Neural progenitor cell (in vitro differentiated cells): ENCODE results near the gene VARS1. TPM values are rescaled to one million over a fixed set of nuclear protein-coding genes. Genes with fewer than 3 reads are reported as not detected.

Experiments
- DNase-seq: peaks from one replicate; pipeline ENCODE4 v3.0.0-alpha.2; 2016; ENCODE audit warnings: low spot score
- H2AFZ ChIP-seq: fragments of 200-600 bp; sonication (generic); replicated peaks from 2 replicates; pipeline ENCODE4 v1.6.1; 2016; ENCODE audit warnings: antibody characterized with exemption
- H3F3A ChIP-seq: fragments of 200-600 bp; sonication (generic); 2 replicates; pipeline ENCODE4 v1.6.1; 2016; ENCODE audit warnings: antibody characterized with exemption, low read depth
- H3K27ac ChIP-seq: fragments of 200-600 bp; sonication (generic); 2 replicates; pipeline ENCODE4 v1.5.1; 2016; ENCODE audit warnings: mild to moderate bottlenecking
- H3K27me3 ChIP-seq: fragments of 200-600 bp; sonication (generic); 2 replicates; pipeline ENCODE4 v1.6.1; 2016; ENCODE audit warnings: mild to moderate bottlenecking, moderate library complexity
- H3K36me3 ChIP-seq: fragments of 200-600 bp; sonication (generic); 2 replicates; pipeline ENCODE4 v1.5.1; 2016
- H3K4me1 ChIP-seq: fragments of 200-600 bp; sonication (generic); 2 replicates; pipeline ENCODE4 v1.6.1; 2016; ENCODE audit warnings: mixed run types
- H3K4me2 ChIP-seq: fragments of 200-600 bp; sonication (generic); 2 replicates; pipeline ENCODE4 v1.6.1; 2016
- H3K4me3 ChIP-seq: fragments of 200-600 bp; sonication (generic); 2 replicates; pipeline ENCODE4 v1.5.1; 2016
- H3K79me2 ChIP-seq: fragments of 200-600 bp; sonication (generic); 2 replicates; pipeline ENCODE4 v1.6.1; 2016; ENCODE audit warnings: low read depth
- H3K9ac ChIP-seq: fragments of 200-600 bp; sonication (generic); 2 replicates; pipeline ENCODE4 v1.6.1; 2016
- H3K9me3 ChIP-seq: fragments of 200-600 bp; sonication (generic); 2 replicates; pipeline ENCODE4 v1.5.1; 2016; ENCODE audit warnings: low read depth
- H4K20me1 ChIP-seq: fragments of 200-600 bp; sonication (generic); 2 replicates; pipeline ENCODE4 v1.6.1; 2016; ENCODE audit warnings: low read depth
- H3K27ac Mint-ChIP-seq: 3 replicates; pipeline ENCODE4 v1.8.0; 2021; ENCODE audit warnings: mixed read lengths
- H3K27me3 Mint-ChIP-seq: 2 replicates; pipeline ENCODE4 v1.8.0; 2022; ENCODE audit warnings: low read depth, mild to moderate bottlenecking, inconsistent platforms, moderate library complexity, mixed read lengths; ENCODE audit not compliant: insufficient read depth
- H3K36me3 Mint-ChIP-seq: 3 replicates; pipeline ENCODE4 v1.8.0; 2021; ENCODE audit warnings: mixed read lengths
- H3K4me1 Mint-ChIP-seq: 3 replicates; pipeline ENCODE4 v1.8.0; 2021; ENCODE audit warnings: mixed read lengths
- H3K4me3 Mint-ChIP-seq: 3 replicates; pipeline ENCODE4 v1.8.0; 2021; ENCODE audit warnings: mild to moderate bottlenecking, moderate library complexity, mixed read lengths
- H3K9me3 Mint-ChIP-seq: 3 replicates; pipeline ENCODE4 v1.8.0; 2020; ENCODE audit warnings: mixed read lengths
- CTCF ChIP-seq: fragments of 200-600 bp; sonication (generic); IDR thresholded peaks from 2 replicates; pipeline ENCODE4 v1.5.1; 2017; ENCODE audit warnings: antibody characterized with exemption, mild to moderate bottlenecking
- EZH2 ChIP-seq: fragments of 200-600 bp; sonication (generic); IDR thresholded peaks from 2 replicates; pipeline ENCODE4 v1.6.1; 2017; ENCODE audit warnings: antibody characterized with exemption, mild to moderate bottlenecking, moderate library complexity
- EZH2phosphoT487 ChIP-seq: fragments of 200-600 bp; sonication (generic); IDR thresholded peaks from 2 replicates; pipeline ENCODE4 v1.6.1; 2017; ENCODE audit warnings: antibody characterized with exemption
- total RNA-seq: library from RNA; depleted of rRNA; stranded (reverse); fragments of >200 nt; gene quantifications from 2 replicates; pipeline ENCODE4 v1.2.3, GENCODE V29; 2015; ENCODE audit warnings: low replicate concordance

The VARS1 gene
- total RNA-seq, 1 donor from 2014 or later = 34.1 TPM

GRCh38 chr6:31831350-31832215, 36.0 kb upstream of the VARS1 start:
- no peak for DNase-seq
- Histone ChIP-seq H3K9me3 (no peaks in the 10 kb centered on the region), H3K4me1 (peaks cover 12% of the 10 kb centered on the region), H3F3A (peaks cover 39% of the 10 kb centered on the region), H3K36me3 (peaks cover 4% of the 10 kb centered on the region), H2AFZ (no peak overlapping the region), H3K27ac (no peak overlapping the region), H3K27me3 (peaks cover 4% of the 10 kb centered on the region), H3K4me3 (no peak overlapping the region), H4K20me1 (peaks cover 11% of the 10 kb centered on the region), H3K9ac (no peak overlapping the region), H3K4me2 (peak overlapping the region; percentile 99), H3K79me2 (peaks cover 43% of the 10 kb centered on the region)
- Mint-ChIP-seq H3K27me3 (peaks cover 5% of the 10 kb centered on the region), H3K4me1 (peaks cover 41% of the 10 kb centered on the region), H3K9me3 (no peaks in the 10 kb centered on the region), H3K36me3 (peaks cover 12% of the 10 kb centered on the region), H3K4me3 (peak overlapping the region; percentile 91), H3K27ac (no peak overlapping the region)
- TF ChIP-seq EZH2phosphoT487 (no peak), EZH2 (no peak), CTCF (no peak)

GRCh38 chr6:31830886-31831335, 35.4 kb upstream of the VARS1 start:
- peaks cover 9% of the 10 kb centered on the region for H3K4me1 ChIP-seq
- peak overlapping the region; percentile 83 for H2AFZ ChIP-seq
- peaks cover 39% of the 10 kb centered on the region for H3K4me1 Mint-ChIP-seq
- H3K9ac ChIP-seq = no peak overlapping the region
- H3K4me2 ChIP-seq = peak overlapping the region; percentile 99
- peaks cover 39% of the 10 kb centered on the region for H3F3A ChIP-seq
- no peak for DNase-seq
- H3K27me3 Mint-ChIP-seq = peaks cover 6% of the 10 kb centered on the region
- H3K9me3 Mint-ChIP-seq = no peaks in the 10 kb centered on the region
- no peak overlapping the region for H3K27ac Mint-ChIP-seq
- H3K36me3 ChIP-seq = no peaks in the 10 kb centered on the region
- H3K4me3 ChIP-seq = peak overlapping the region; percentile 77
- no peak overlapping the region for H3K27ac ChIP-seq
- peaks cover 37% of the 10 kb centered on the region for H3K79me2 ChIP-seq
- H4K20me1 ChIP-seq = peaks cover 4% of the 10 kb centered on the region
- H3K36me3 Mint-ChIP-seq = peaks cover 6% of the 10 kb centered on the region
- TF ChIP-seq EZH2 (no peak), EZH2phosphoT487 (no peak), CTCF (no peak)
- no peaks in the 10 kb centered on the region for H3K9me3 ChIP-seq
- peaks cover 4% of the 10 kb centered on the region for H3K27me3 ChIP-seq
- H3K4me3 Mint-ChIP-seq = peak overlapping the region; percentile 91

- TF ChIP-seq CTCF (peak; percentile 69), EZH2phosphoT487 (no peak)
- H3K27me3 ChIP-seq = peaks cover 4% of the 10 kb centered on the region
- H3K9me3 ChIP-seq = no peaks in the 10 kb centered on the region
- no peak overlapping the region for H3K27ac ChIP-seq
- H3K9ac ChIP-seq = no peak overlapping the region
- peak; percentile 55 for DNase-seq
- peaks cover 25% of the 10 kb centered on the region for H3K79me2 ChIP-seq
- H3K4me3 ChIP-seq = peak overlapping the region; percentile 77
- Mint-ChIP-seq H3K9me3 (no peaks in the 10 kb centered on the region), H3K4me1 (peaks cover 40% of the 10 kb centered on the region), H3K4me3 (peak overlapping the region; percentile 91), H3K27me3 (peaks cover 3% of the 10 kb centered on the region), H3K27ac (peak overlapping the region; percentile 31), H3K36me3 (peaks cover under 1% of the 10 kb centered on the region)
- peaks cover 33% of the 10 kb centered on the region for H3F3A ChIP-seq
- H4K20me1 ChIP-seq = no peaks in the 10 kb centered on the region
- H2AFZ ChIP-seq = peak overlapping the region; percentile 83
- H3K36me3 ChIP-seq = no peaks in the 10 kb centered on the region
- H3K4me2 ChIP-seq = peak overlapping the region; percentile 99
- peaks cover 8% of the 10 kb centered on the region for H3K4me1 ChIP-seq
Observed at GRCh38 chr6:31829633-31830283, 34.2 kb upstream of the VARS1 start.
